ENCODE results near the gene NUDT1. TPM values are rescaled to one million over a fixed set of nuclear protein-coding genes. Genes with fewer than 3 reads are reported as not detected.
A peak's percentile ranks its signal among the peaks of the same experiment; 100 is the strongest.

The NUDT1 gene
- polyA plus RNA-seq, 1 donor from 2014 or later = 52.1 TPM

- Mint-ChIP-seq H3K4me1 (peaks cover 13 to 18% (median 14%) of the 10 kb centered on the region in 3 donors), H3K4me3 (no peak overlapping the region), H3K27me3 (no peaks in the 10 kb centered on the region), H3K9me3 (no peaks in the 10 kb centered on the region), H3K36me3 (peaks cover 3% of the 10 kb centered on the region), H3K27ac (no peak overlapping the region)
Observed at GRCh38 chr7:2201686-2202360, 40.2 kb upstream of the NUDT1 start.

GRCh38 chr7:2202361-2202761, 39.7 kb upstream of the NUDT1 start:
- no peak overlapping the region for H3K4me3 Mint-ChIP-seq
- H3K4me1 Mint-ChIP-seq = peaks cover 13 to 18% (median 14%) of the 10 kb centered on the region in 3 donors
- no peaks in the 10 kb centered on the region for H3K36me3 Mint-ChIP-seq
- H3K27ac Mint-ChIP-seq = no peak overlapping the region
- H3K9me3 Mint-ChIP-seq = no peaks in the 10 kb centered on the region
- no peaks in the 10 kb centered on the region for H3K27me3 Mint-ChIP-seq

- peak overlapping the region in 1 of 4 donors; percentile 60 for H3K4me3 Mint-ChIP-seq
- H3K9me3 Mint-ChIP-seq = no peaks in the 10 kb centered on the region
- H3K27ac Mint-ChIP-seq = no peak overlapping the region
- H3K4me1 Mint-ChIP-seq = peaks cover 13 to 18% (median 14%) of the 10 kb centered on the region in 3 donors
- no peaks in the 10 kb centered on the region for H3K27me3 Mint-ChIP-seq
- H3K36me3 Mint-ChIP-seq = no peaks in the 10 kb centered on the region
Observed at GRCh38 chr7:2202901-2203765, 38.9 kb upstream of the NUDT1 start.

DNA sequence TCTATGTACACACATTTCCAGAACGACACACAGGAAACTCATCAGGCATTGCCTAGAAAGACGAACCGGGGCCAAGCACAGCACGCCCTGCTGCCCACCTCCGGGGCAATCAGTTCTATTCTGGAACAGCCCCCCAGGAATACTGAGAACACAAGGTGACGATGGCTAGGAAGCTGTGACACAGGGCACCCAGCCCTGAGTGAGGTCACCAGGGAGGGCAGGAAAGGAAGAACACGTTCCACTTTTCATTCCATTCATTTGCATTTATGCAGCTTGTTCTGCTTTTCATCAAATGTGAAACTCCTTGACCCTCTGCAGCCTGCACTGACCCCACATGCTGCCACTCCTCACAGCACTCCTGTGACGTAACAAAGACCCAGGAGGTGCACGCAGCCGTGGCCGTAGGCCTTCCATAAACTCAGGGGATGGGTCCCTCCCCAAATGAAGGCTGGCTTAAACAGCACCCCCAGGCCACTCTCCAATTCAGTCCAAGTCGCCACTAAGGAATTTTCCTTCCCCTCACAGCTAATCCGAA, 38.2 kb upstream of the NUDT1 start:
- peak overlapping the region in 2 of 3 donors; percentile 48 to 67 for H3K27ac Mint-ChIP-seq
- H3K4me3 Mint-ChIP-seq = peak overlapping the region in 1 of 4 donors; percentile 60
- H3K4me1 Mint-ChIP-seq = peaks cover 13 to 18% (median 14%) of the 10 kb centered on the region in 3 donors
- H3K27me3 Mint-ChIP-seq = no peaks in the 10 kb centered on the region
- H3K36me3 Mint-ChIP-seq = peaks cover 2% of the 10 kb centered on the region
- no peaks in the 10 kb centered on the region for H3K9me3 Mint-ChIP-seq

- Mint-ChIP-seq H3K27ac (peak overlapping the region in 1 of 3 donors; percentile 48), H3K4me1 (peaks cover 13 to 18% (median 14%) of the 10 kb centered on the region in 3 donors)
Observed at GRCh38 chr7:2204446-2204845, 37.6 kb upstream of the NUDT1 start.

GRCh38 chr7:2205036-2205780, 36.8 kb upstream of the NUDT1 start:
- H3K27me3 Mint-ChIP-seq = no peaks in the 10 kb centered on the region
- H3K36me3 Mint-ChIP-seq = peaks cover 3% of the 10 kb centered on the region
- H3K9me3 Mint-ChIP-seq = no peaks in the 10 kb centered on the region
- H3K4me1 Mint-ChIP-seq = peaks cover 13 to 19% (median 18%) of the 10 kb centered on the region in 3 donors
- peak overlapping the region in 1 of 3 donors; percentile 18 for H3K27ac Mint-ChIP-seq
- H3K4me3 Mint-ChIP-seq = no peak overlapping the region

More at GRCh38 chr7:2204446-2204845, 37.6 kb upstream of the NUDT1 start:
- peak overlapping the region in 1 of 4 donors; percentile 60 for H3K4me3 Mint-ChIP-seq
- H3K36me3 Mint-ChIP-seq = peaks cover 3% of the 10 kb centered on the region
- no peaks in the 10 kb centered on the region for H3K9me3 Mint-ChIP-seq
- no peaks in the 10 kb centered on the region for H3K27me3 Mint-ChIP-seq

DNA sequence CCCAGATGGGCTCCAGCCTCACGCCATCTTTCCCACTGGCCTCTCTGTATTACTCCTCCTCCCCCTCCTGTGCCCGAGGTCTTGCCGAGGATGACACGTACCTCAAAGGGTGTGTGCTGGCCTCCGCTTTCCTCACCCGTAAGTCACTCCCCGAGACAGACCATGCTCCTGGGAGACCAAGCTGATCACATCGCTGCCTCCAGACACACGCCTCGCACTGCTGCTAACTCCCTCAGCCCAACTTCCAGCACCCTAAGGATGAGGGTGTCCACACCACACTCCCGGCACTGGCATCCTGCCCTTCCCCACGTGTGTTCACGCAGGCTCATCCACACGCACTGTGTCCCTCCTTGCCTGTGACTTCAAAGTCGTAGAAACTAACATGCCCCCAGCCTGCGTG, 33.3 kb upstream of the NUDT1 start:
- Mint-ChIP-seq H3K9me3 (no peaks in the 10 kb centered on the region), H3K4me3 (peak overlapping the region in 1 of 4 donors; percentile 75), H3K4me1 (peaks cover 7 to 17% (median 10%) of the 10 kb centered on the region in 3 donors), H3K36me3 (peaks cover 8% of the 10 kb centered on the region), H3K27me3 (no peaks in the 10 kb centered on the region), H3K27ac (no peak overlapping the region)

DNA sequence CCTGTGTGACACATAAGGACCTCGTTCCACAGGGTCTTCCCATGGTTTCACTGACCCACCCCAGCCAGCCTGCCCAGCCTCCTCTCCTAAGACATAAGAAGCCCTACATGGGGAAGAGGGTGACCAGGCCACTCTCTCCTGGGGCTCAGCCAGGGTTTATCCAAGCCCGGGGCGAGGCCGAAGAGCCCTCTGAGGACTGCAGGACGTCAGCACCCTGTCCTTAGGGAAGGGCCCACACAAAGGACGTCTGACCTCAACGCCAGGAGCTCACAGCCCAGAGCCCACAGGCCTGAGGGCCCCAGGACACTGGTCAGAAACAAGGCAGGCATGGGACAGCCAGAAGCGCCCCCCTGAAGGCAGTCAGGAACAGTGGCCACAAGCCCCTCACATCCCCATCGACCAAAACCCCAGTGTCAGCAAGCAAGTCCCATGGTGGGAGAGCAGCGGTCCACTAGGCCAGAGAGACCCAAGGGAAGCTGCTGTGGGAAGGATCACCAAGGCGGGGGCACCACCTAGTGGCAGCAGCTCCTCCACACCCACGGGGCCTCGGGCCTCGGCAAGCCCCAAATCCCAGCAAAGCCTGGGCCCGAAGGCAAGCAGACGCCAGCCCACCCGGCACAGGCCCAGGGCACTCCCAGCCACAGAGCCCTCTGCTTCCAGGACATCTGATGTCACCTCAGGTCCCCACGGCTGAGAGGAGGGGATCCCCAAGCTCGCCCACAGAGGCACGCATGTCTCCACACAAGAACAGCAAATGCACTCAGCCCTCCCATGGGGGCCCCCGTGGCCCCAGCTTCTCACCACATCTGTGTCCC, 32.7 kb upstream of the NUDT1 start:
- peak overlapping the region in 2 of 3 donors; percentile 50 to 76 for H3K27ac Mint-ChIP-seq
- H3K36me3 Mint-ChIP-seq = peaks cover 10% of the 10 kb centered on the region
- no peaks in the 10 kb centered on the region for H3K9me3 Mint-ChIP-seq
- no peaks in the 10 kb centered on the region for H3K27me3 Mint-ChIP-seq
- peak overlapping the region in 3 of 4 donors; percentile 5 to 75 (median 41) for H3K4me3 Mint-ChIP-seq
- peaks cover under 1 to 10% (median 4%) of the 10 kb centered on the region in 3 donors for H3K4me1 Mint-ChIP-seq

- Mint-ChIP-seq H3K27ac (peak overlapping the region in 1 of 3 donors; percentile 50), H3K36me3 (peaks cover 10% of the 10 kb centered on the region), H3K4me3 (peak overlapping the region in 2 of 4 donors; percentile 5 to 55), H3K9me3 (no peaks in the 10 kb centered on the region), H3K4me1 (peaks cover 0 to 10% (median 3%) of the 10 kb centered on the region in 3 donors), H3K27me3 (no peaks in the 10 kb centered on the region)
Observed at GRCh38 chr7:2209961-2210323, 32.1 kb upstream of the NUDT1 start.

GRCh38 chr7:2210551-2211258, 31.3 kb upstream of the NUDT1 start:
- Mint-ChIP-seq H3K4me3 (peak overlapping the region in 1 of 4 donors; percentile 22), H3K4me1 (peaks cover 0 to 7% (median 3%) of the 10 kb centered on the region in 3 donors), H3K36me3 (peaks cover 10% of the 10 kb centered on the region), H3K9me3 (no peaks in the 10 kb centered on the region), H3K27me3 (no peaks in the 10 kb centered on the region), H3K27ac (peak overlapping the region in 2 of 3 donors; percentile 26 to 50)

DNA sequence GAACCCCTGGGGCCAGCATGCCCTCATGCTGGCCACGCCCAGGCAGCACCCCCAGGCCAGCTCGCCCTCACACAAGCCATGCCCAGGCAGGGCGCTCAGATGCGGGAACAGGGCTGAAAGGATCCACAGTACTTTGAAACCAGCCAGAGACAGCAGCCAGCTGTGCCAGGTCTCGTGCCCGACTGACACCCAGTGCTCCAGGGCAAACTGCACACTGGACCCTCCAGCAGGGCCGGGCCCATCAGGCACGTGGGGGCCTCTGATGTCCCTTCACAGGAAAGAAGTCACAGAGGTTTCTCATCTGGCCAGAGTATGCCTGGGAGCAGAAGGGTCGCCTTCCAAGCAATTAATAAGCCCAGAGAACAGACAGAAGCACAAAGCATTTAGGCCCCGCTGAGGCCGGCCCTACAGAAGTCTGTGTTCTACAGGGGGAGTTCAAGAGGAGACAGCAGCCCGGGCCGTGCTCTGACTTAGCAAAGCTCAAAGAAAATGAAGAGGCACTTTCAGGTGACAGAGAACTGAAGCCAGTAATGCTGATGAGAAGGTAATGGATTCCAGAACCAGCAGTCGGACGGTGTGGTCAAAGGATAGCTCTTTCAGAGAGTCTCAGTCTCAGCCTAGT, 30.7 kb upstream of the NUDT1 start:
- Mint-ChIP-seq H3K27ac (no peak overlapping the region), H3K4me3 (no peak overlapping the region), H3K27me3 (no peaks in the 10 kb centered on the region), H3K9me3 (no peaks in the 10 kb centered on the region), H3K4me1 (peaks cover 0 to 6% (median 3%) of the 10 kb centered on the region in 3 donors), H3K36me3 (peaks cover 10% of the 10 kb centered on the region)

DNA sequence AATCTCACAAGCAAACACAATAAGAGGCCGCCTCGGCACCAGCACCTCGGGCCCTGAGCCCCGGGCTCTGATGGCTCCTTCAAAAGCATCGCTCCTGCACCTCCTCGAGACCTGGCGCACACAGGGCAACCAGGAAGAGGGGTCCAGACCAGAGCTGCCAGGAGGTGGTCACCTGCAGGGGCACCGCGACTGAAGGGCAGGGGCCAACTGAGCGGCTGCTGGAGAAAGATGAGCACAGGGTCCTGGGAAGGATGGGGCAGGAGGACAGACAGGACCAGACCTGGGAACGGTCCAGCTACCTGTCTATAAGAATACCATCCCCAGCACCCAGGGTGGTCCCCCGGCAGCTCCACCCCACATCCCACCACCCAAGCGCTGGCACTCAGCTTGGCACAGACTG, 30.1 kb upstream of the NUDT1 start:
- H3K9me3 Mint-ChIP-seq = no peaks in the 10 kb centered on the region
- no peak overlapping the region for H3K4me3 Mint-ChIP-seq
- no peaks in the 10 kb centered on the region for H3K27me3 Mint-ChIP-seq
- peaks cover 10% of the 10 kb centered on the region for H3K36me3 Mint-ChIP-seq
- peaks cover 0 to 6% (median 3%) of the 10 kb centered on the region in 3 donors for H3K4me1 Mint-ChIP-seq
- no peak overlapping the region for H3K27ac Mint-ChIP-seq

- Mint-ChIP-seq H3K27me3 (no peaks in the 10 kb centered on the region), H3K27ac (no peak overlapping the region), H3K4me3 (no peak overlapping the region), H3K4me1 (peaks cover 0 to 6% (median 3%) of the 10 kb centered on the region in 3 donors), H3K9me3 (no peaks in the 10 kb centered on the region), H3K36me3 (peaks cover 10% of the 10 kb centered on the region)
Observed at GRCh38 chr7:2212906-2213305, 29.1 kb upstream of the NUDT1 start.
